SJCRH30 (cell line): ENCODE measurements around the gene ARHGAP23. TPM values are rescaled to one million over a fixed set of nuclear protein-coding genes. Genes with fewer than 3 reads are reported as not detected.

Experiments
- DNase-seq, 2 experiments: peaks; one replicate each; pipeline ENCODE4 v3.0.0-alpha.2; 2015 to 2020
- H3K27ac ChIP-seq: fragments of 250-450 bp; sonication (Bioruptor Pico); 2 replicates; pipeline ENCODE4 v1.5.1; 2020; ENCODE audit warnings: mild to moderate bottlenecking, moderate library complexity
- H3K27me3 ChIP-seq: fragments of 250-450 bp; sonication (Bioruptor Pico); 2 replicates; pipeline ENCODE4 v1.5.1; 2020; ENCODE audit warnings: mild to moderate bottlenecking, moderate library complexity
- H3K36me3 ChIP-seq: fragments of 250-450 bp; sonication (Bioruptor Pico); 2 replicates; pipeline ENCODE4 v1.5.1; 2020; ENCODE audit warnings: mild to moderate bottlenecking, moderate library complexity
- H3K4me1 ChIP-seq: fragments of 250-450 bp; sonication (Bioruptor Pico); 2 replicates; pipeline ENCODE4 v1.5.1; 2020; ENCODE audit warnings: mild to moderate bottlenecking, moderate library complexity
- H3K4me3 ChIP-seq: fragments of 250-450 bp; sonication (Bioruptor Pico); 2 replicates; pipeline ENCODE4 v1.5.1; 2020; ENCODE audit warnings: mild to moderate bottlenecking, moderate library complexity
- H3K9me3 ChIP-seq: fragments of 250-450 bp; sonication (Bioruptor Pico); replicated peaks from 2 replicates; pipeline ENCODE4 v1.5.1; 2020; ENCODE audit warnings: mild to moderate bottlenecking, moderate library complexity
- total RNA-seq: library from RNA; depleted of rRNA; stranded (reverse); fragments of >200 nt; shearing (Covaris generic); gene quantifications from 2 replicates; pipeline ENCODE4 v1.2.3, GENCODE V29; 2014; rRNA removed

The ARHGAP23 gene, protein sequence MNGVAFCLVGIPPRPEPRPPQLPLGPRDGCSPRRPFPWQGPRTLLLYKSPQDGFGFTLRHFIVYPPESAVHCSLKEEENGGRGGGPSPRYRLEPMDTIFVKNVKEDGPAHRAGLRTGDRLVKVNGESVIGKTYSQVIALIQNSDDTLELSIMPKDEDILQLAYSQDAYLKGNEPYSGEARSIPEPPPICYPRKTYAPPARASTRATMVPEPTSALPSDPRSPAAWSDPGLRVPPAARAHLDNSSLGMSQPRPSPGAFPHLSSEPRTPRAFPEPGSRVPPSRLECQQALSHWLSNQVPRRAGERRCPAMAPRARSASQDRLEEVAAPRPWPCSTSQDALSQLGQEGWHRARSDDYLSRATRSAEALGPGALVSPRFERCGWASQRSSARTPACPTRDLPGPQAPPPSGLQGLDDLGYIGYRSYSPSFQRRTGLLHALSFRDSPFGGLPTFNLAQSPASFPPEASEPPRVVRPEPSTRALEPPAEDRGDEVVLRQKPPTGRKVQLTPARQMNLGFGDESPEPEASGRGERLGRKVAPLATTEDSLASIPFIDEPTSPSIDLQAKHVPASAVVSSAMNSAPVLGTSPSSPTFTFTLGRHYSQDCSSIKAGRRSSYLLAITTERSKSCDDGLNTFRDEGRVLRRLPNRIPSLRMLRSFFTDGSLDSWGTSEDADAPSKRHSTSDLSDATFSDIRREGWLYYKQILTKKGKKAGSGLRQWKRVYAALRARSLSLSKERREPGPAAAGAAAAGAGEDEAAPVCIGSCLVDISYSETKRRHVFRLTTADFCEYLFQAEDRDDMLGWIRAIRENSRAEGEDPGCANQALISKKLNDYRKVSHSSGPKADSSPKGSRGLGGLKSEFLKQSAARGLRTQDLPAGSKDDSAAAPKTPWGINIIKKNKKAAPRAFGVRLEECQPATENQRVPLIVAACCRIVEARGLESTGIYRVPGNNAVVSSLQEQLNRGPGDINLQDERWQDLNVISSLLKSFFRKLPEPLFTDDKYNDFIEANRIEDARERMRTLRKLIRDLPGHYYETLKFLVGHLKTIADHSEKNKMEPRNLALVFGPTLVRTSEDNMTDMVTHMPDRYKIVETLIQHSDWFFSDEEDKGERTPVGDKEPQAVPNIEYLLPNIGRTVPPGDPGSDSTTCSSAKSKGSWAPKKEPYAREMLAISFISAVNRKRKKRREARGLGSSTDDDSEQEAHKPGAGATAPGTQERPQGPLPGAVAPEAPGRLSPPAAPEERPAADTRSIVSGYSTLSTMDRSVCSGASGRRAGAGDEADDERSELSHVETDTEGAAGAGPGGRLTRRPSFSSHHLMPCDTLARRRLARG (N-terminal part only)
- total RNA-seq = 35.7 and 37.9 TPM in 2 replicates

- no peak within 1 kb of the TSS for H3K27ac ChIP-seq
- no peaks in the 10 kb centered on the region; the same call in 1 of the 2 replicates for H3K27me3 ChIP-seq
- no peaks in the 10 kb centered on the region for H3K36me3 ChIP-seq
- H3K4me1 ChIP-seq = no peaks in the 10 kb centered on the region
- no peak for DNase-seq
- H3K9me3 ChIP-seq = no peaks in the 10 kb centered on the region
- peak within 1 kb of the TSS; percentile 48 for H3K4me3 ChIP-seq
These were observed at the start of gene ARHGAP23 for GRCh38 chr17:38428112-38428642. ARHGAP23 (plus strand) TSS chr17:38428464; CDS start chr17:38428486, 22 bp downstream.

DNA sequence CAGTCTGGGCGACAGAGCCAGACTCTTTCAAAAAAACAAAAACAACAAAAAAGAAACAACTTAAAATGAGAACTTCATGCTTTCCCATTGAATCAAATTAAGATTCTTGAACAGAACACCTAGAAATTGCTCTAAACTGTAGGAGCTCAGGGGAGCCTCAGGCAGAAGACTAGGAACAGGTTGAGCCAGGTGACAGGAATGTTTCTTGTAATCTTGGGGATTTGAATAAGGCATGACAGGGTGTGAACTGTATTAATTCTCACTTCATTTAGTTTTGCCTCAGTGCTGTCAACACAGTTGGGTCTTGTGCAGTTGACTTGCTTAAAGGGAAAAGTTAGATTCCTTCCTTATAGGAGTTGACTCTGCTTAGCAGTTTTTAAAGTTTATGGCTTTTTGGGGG, 48.8 kb upstream of the ARHGAP23 start:
- H3K27me3 ChIP-seq = no peaks in the 10 kb centered on the region
- DNase-seq = no peak

DNA sequence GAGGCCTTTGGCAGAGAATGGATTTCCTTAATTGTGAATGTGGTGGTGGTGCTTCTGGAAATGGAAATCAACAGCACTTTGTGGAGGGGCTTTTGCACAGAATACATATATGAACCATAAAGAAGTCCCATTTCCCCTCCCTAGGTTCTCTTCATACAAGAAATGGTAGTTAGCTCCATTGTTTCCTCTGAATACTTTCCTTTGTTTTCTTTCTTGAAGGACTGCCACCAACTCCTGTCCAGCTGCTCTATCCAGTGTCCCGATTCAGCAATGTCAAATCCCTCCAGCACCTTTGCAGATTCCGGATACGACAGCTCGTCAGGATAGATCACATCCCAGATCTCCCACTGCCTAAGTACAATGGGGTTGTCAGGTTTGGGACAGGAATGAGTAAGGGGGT, 33.2 kb upstream of the ARHGAP23 start:
- Histone ChIP-seq H3K4me3 (no peak overlapping the region), H3K27me3 (no peaks in the 10 kb centered on the region), H3K4me1 (no peaks in the 10 kb centered on the region), H3K9me3 (no peaks in the 10 kb centered on the region), H3K36me3 (peaks cover 11% of the 10 kb centered on the region), H3K27ac (no peak overlapping the region)
- no peak for DNase-seq

More for the DNA sequence above, 48.8 kb upstream of the ARHGAP23 start:
- no peak overlapping the region for H3K4me3 ChIP-seq
- peaks cover 15% of the 10 kb centered on the region for H3K36me3 ChIP-seq
- no peaks in the 10 kb centered on the region for H3K9me3 ChIP-seq
- H3K27ac ChIP-seq = no peak overlapping the region
- no peaks in the 10 kb centered on the region for H3K4me1 ChIP-seq

DNA sequence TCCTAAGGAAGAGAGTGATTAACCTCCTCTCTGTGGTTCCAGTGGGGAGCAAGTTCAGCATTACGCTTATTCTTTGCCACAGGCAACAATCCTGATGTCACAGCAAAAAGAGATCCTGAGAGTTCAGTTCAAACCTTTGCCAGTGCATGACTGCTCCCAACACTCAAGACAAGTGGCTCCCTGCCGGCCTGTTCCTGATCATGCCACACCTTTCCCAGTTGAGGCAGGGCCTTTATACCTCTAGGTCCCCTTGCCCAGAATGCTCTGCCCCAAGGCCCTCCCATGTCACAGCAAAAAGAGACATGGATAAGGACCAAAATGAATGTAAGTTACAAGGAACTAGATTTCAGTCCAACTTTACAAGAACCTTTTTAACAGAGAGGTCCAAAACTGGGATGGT, 31.0 kb upstream of the ARHGAP23 start:
- no peak overlapping the region for H3K27ac ChIP-seq
- DNase-seq = no peak
- no peaks in the 10 kb centered on the region for H3K4me1 ChIP-seq
- no peaks in the 10 kb centered on the region for H3K9me3 ChIP-seq
- H3K36me3 ChIP-seq = peaks cover 11% of the 10 kb centered on the region
- no peaks in the 10 kb centered on the region for H3K27me3 ChIP-seq
- no peak overlapping the region for H3K4me3 ChIP-seq

DNA sequence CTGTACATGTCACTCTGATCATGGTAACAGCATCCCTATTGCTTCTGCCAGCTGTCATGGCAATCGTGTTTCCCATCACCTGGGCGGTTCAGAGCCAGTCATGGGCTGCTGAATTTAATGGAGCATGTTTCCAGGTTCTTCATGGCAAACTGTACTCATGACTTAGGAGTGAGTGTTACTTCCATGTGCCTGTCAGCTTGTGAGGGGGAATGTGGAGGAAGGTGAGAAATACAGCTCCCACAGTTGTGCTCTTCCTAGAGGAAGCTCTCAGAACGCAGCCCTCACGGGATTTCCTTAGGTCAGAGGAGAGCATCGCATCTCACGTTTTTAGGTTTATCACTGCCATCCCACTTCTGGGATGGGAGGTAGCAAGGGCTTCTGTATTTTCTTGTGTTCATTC, 28.0 kb upstream of the ARHGAP23 start:
- no peaks in the 10 kb centered on the region for H3K27me3 ChIP-seq
- H3K36me3 ChIP-seq = peaks cover 11% of the 10 kb centered on the region
- no peak overlapping the region for H3K27ac ChIP-seq

GRCh38 chr17:38401459-38401858, 26.8 kb upstream of the ARHGAP23 start:
- no peak overlapping the region for H3K4me3 ChIP-seq
- H3K36me3 ChIP-seq = peaks cover 5% of the 10 kb centered on the region
- no peaks in the 10 kb centered on the region for H3K27me3 ChIP-seq
- no peak overlapping the region for H3K27ac ChIP-seq
- H3K4me1 ChIP-seq = peaks cover 6% of the 10 kb centered on the region; the same call in 1 of the 2 replicates
- no peak for DNase-seq
- H3K9me3 ChIP-seq = no peaks in the 10 kb centered on the region

More for the DNA sequence above, 28.0 kb upstream of the ARHGAP23 start:
- Histone ChIP-seq H3K4me3 (no peak overlapping the region), H3K4me1 (peaks cover 6% of the 10 kb centered on the region; the same call in 1 of the 2 replicates), H3K9me3 (no peaks in the 10 kb centered on the region)
- no peak for DNase-seq

DNA sequence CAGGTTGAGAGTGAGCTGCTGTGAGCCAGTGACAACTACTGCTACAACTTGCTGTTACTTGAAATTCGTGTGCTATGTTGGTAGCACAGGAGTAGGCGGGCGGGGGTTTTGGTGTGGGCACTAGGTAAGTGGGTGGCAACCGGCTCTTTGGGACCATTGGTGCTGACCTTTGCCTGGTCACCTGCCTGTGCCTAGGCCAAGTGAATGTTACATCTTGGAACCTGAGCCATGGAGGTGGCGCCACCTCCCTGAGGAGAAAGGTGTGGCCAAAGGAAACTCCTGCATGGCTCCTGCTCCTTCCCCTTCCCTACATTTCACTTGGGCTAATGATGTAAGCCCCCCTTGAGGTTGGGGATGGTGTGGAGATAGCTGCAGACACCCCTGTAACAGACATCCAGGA, 25.4 kb upstream of the ARHGAP23 start:
- H3K9me3 ChIP-seq = no peaks in the 10 kb centered on the region
- H3K4me1 ChIP-seq = peaks cover 6% of the 10 kb centered on the region; the same call in 1 of the 2 replicates
- H3K27ac ChIP-seq = no peak overlapping the region
- peaks cover 3% of the 10 kb centered on the region for H3K36me3 ChIP-seq
- DNase-seq = no peak
- H3K27me3 ChIP-seq = no peaks in the 10 kb centered on the region
- H3K4me3 ChIP-seq = no peak overlapping the region

GRCh38 chr17:38403491-38403890, 24.8 kb upstream of the ARHGAP23 start:
- Histone ChIP-seq H3K9me3 (no peaks in the 10 kb centered on the region), H3K27me3 (no peaks in the 10 kb centered on the region), H3K4me3 (no peak overlapping the region), H3K4me1 (peaks cover 6% of the 10 kb centered on the region; the same call in 1 of the 2 replicates), H3K27ac (no peak overlapping the region), H3K36me3 (peaks cover 3% of the 10 kb centered on the region)
- DNase-seq = peak; percentile 67 to 80

DNA sequence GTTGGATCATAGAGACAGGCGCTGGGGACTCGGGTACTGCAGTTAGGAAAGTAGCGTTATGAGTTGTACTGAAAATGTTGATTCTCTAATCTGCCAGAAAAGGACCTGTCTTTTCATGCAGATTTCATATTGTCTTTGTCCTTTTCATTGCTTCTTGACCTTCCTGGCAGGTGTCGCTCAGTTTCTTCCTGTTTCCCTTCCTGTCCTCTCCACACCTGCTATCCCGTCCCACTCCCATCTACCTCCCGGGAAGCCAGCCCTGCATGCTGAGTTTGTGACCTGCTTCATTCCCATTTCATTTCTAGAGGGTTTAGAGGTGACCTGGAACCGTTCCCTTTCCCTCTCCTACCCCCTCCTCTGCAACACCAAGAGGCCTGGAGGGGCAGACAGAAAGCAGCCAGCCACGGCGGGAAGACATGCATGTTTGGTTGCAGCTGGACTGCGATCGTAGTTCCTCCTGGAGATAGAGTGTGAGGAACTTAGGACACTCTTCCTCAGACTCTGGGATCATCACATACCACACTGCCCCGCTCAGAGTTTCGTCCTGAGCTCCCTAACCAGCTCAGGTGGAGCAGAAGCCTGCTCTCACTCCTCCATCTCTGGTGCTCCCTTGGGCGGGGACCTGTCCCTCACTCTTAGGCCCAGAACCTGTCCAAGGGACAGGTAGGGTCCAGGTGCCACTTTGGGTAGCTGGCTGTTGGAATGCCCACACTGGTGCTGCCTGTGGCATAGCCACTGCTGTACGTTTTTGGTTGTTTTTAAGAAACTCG, 23.9 kb upstream of the ARHGAP23 start:
- no peak overlapping the region for H3K27ac ChIP-seq
- H3K4me1 ChIP-seq = peaks cover 6% of the 10 kb centered on the region; the same call in 1 of the 2 replicates
- peaks cover 3% of the 10 kb centered on the region; the same call in 1 of the 2 replicates for H3K36me3 ChIP-seq
- H3K27me3 ChIP-seq = no peaks in the 10 kb centered on the region
- H3K9me3 ChIP-seq = no peaks in the 10 kb centered on the region
- H3K4me3 ChIP-seq = no peak overlapping the region
- DNase-seq = no peak

DNA sequence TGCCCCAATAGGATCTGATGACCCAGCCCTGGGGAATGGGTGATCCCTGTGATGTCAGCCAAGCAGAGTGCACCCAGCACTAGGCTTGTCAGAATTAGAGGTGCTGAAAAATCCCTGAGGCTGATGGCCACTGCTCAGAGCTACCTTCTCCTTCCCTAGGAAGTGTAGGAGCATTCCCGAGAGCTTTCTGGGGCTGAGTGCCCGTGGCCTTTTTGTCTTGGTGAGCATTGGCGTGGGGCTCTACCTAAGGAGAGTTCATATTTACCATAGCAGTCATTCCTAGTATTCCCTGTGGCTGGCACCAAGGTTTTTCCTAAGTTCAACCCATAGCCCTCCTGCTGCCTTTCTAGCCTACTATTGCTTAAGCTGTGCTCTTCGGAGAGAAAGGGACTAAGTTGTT, 22.6 kb upstream of the ARHGAP23 start:
- H3K4me3 ChIP-seq = no peak overlapping the region
- peaks cover 3% of the 10 kb centered on the region; the same call in 1 of the 2 replicates for H3K36me3 ChIP-seq
- H3K4me1 ChIP-seq = peaks cover 6% of the 10 kb centered on the region; the same call in 1 of the 2 replicates
- no peak for DNase-seq
- H3K27me3 ChIP-seq = no peaks in the 10 kb centered on the region
- no peak overlapping the region for H3K27ac ChIP-seq
- no peaks in the 10 kb centered on the region for H3K9me3 ChIP-seq

DNA sequence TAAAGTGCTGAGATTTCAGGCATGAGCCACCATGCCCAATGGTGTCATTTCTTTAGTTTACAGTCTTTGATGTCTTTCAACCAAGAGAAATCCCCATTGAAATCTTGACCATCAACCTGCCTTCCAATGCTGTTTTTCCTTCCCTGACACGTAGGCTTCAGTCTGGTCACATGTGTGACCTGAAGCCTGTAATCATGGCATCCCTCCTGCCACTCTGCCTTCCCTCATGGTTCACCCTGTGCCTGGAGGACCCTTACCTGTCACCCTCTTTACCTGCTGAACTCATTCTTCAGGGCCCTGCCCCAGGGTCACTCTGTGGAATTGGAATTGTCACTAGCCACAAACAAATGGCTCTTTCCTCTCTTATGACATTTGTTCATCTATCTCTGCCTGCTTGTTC, 18.1 kb upstream of the ARHGAP23 start:
- Histone ChIP-seq H3K27me3 (no peaks in the 10 kb centered on the region), H3K27ac (no peak overlapping the region), H3K9me3 (no peaks in the 10 kb centered on the region), H3K36me3 (no peaks in the 10 kb centered on the region), H3K4me1 (0 out of 2 replicates have a peak, but pooled peaks cover 2% of the 10 kb centered on the region), H3K4me3 (no peak overlapping the region)
- DNase-seq = no peak

- peaks cover 14% of the 10 kb centered on the region for H3K4me1 ChIP-seq
- H3K27me3 ChIP-seq = peaks cover 13% of the 10 kb centered on the region
- H3K27ac ChIP-seq = peak overlapping the region; percentile 60
- H3K36me3 ChIP-seq = no peaks in the 10 kb centered on the region
- no peaks in the 10 kb centered on the region for H3K9me3 ChIP-seq
- peak overlapping the region; percentile 56 for H3K4me3 ChIP-seq
- peak; percentile 72 to 84 for DNase-seq
These were observed 12.7 kb upstream of the ARHGAP23 start for GRCh38 chr17:38415250-38416194.
